ENCODE measurements around the gene CAPN3. TPM values are rescaled to one million over a fixed set of nuclear protein-coding genes. Genes with fewer than 3 reads are reported as not detected.
"Not testable (repeated sequence)": the region's sequence is repeated elsewhere in the genome, so short reads cannot be mapped to it uniquely, and the experiment has no call there.

The CAPN3 gene
- 0.34 TPM in 1 of 2 replicates, not detected in the other for total RNA-seq (2014; rRNA removed; shearing (Covaris generic))

- no peak for DNase-seq (ENCODE audit: low read depth)
These were observed at the start of gene CAPN3 for GRCh38 chr15:42359249-42359648. Gene CAPN3, plus strand, starts transcription at chr15:42359501. Its CDS starts 305 bp downstream, at chr15:42359806.

- no peak for DNase-seq (ENCODE audit: low read depth)
These were observed 45.8 kb upstream of the CAPN3 start for GRCh38 chr15:42313463-42313862.

DNA sequence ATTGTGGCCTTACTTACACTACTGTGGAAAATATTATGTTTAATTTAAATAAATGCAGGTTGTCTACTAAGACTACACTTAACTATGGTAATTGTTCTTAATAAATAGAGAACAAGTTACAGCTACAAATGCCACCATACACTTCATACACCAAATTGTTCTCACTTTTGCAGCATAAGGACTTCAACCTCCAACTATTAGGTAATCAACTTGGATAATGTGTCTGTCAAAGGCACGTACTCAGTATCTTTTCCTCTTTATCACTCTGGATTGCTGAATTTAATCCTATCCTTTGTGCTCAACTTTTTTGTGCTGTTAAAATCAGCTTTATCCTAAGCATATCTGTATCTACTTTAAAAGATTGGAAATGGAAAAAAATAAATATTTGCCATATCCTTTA lies 44.5 kb upstream of the CAPN3 start:
- DNase-seq (ENCODE audit: low read depth), result no peak

DNA sequence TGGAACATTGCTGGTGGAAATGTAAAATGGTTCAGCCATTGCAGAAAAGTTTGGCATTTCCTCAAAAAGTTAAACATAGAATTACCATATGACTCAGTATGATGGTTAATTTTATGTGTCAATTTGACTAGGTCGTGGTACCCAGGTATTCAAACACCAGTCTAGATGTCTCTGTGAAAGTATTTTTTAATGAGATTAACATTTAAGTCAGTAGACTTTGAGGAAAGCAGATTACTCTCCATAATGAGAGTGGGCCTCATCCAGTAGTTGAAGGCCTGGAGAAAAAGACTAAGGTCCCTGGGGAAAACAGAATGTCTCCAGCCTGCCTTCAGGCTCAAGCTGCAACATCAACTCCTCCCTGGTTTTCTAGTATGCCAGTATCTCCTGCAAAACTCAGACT lies 43.8 kb upstream of the CAPN3 start:
- DNase-seq (ENCODE audit: low read depth), result no peak

- not testable (repeated sequence) for DNase-seq (ENCODE audit: low read depth)
These were observed 43.0 kb upstream of the CAPN3 start for GRCh38 chr15:42316282-42316805.

DNA sequence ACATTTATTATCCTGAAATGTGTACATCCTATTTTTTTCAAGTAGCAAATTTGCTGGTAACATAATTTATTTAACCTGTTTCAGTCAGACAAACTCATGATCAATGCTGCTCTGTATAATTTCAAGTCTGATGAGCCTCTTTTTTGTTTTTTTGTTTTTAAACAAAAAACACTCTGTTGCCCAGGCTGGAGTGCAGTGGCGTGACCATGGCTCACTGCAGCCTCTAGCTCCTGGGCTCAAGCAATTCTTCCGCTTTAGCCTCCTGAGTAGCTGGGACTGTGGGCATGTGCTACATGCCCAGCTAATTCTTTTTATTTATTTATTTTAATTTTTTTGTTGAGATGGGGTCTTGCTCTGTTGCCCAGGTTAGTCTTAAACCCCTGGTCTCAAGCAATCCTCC lies 40.1 kb upstream of the CAPN3 start:
- no peak for DNase-seq (ENCODE audit: low read depth)

DNA sequence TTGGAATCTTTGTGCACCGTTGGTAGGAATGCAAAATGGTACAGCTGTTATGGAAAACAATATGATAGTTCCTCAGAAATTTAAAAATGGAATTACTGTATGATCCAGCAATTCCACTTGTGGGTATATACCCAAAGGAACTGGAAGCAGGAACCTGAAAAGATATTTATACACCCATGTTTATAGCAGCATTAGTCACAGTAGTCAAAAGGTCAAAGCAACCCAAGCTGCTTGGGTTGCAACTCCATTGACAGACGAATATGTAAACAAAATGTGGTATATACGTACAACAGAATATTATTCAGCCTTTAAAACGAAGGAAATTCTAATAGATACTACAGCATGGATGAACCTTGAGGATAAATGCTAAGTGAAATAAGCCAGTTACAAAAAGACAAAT lies 35.0 kb upstream of the CAPN3 start:
- DNase-seq (ENCODE audit: low read depth), result peak; percentile 47

GRCh38 chr15:42329161-42329560 lies 30.1 kb upstream of the CAPN3 start:
- DNase-seq (ENCODE audit: low read depth), result no peak

- DNase-seq (ENCODE audit: low read depth), result no peak
These were observed 29.3 kb upstream of the CAPN3 start for GRCh38 chr15:42329992-42330391.

GRCh38 chr15:42331235-42331634 lies 28.1 kb upstream of the CAPN3 start:
- DNase-seq (ENCODE audit: low read depth), result no peak

DNA sequence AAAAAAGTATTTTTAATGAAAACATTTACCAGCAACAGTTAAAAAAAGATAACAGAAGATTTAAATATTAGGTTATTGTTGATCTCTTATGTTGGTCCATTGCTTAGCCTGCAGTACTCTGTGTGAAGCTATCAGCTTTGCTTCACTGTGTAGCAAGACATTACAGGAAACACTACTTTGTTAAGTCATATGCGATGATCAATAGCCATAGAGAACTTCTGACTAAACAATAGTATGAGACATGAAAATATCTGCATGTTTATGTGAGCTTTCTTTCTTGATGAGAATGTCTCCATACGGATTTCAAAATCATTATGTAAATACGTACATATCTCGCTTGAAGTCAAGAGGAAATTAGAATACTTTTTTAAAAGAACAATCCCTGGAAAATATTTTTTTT lies 27.0 kb upstream of the CAPN3 start:
- no peak for DNase-seq (ENCODE audit: low read depth)

DNA sequence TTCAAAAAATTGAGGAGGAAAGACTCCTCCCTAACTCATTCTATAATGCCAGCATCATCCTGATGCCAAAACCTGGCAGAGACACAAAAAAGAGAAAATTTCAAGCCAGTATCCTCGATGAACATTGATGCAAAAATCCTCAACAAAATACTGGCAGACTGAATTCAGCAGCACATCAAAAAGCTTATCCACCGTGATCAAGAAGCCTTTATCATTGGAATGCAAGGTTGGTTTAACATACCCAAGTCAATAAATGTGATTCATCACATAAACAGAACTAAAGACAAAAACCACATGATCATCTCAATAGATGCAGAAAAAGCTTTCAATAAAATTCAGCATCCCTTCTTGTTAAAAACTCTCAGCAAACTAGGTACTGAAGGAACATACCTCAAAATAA lies 24.2 kb upstream of the CAPN3 start:
- DNase-seq (ENCODE audit: low read depth), result no peak

DNA sequence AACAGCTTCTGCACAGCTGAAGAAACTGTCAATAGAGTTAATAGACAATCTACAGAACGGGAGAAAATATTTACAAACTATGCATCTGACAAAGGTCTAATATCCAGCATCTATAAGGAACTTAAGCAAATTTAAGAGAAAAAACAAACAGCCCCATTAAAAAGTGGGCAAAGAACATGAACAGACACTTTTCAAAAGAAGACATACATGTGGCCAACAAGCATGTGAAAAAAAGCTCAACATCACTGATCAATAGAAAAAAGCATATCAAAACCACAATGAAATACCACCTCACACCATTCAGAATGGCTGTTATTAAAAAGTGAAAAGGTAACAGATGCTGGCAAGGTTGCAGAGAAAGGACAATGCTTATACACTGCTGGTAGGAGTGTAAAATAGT lies 22.7 kb upstream of the CAPN3 start:
- DNase-seq (ENCODE audit: low read depth), result not testable (repeated sequence)

DNA sequence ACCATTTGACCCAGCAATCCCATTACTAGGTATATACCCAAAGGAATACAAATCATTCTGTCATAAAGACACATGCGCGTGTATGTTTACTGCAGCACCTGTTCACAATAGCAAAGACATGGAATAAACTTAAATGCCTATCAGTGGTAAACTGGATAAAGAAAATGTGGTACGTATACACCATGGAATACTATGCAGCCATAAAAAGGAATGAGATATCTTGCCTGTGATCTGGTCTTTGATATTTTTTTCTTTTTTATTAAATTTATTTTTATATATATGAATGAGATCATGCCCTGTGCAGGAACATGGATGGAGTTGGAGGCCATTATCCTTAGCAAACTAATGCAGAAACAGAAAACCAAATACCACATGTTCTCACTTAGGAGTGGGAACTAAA lies 22.2 kb upstream of the CAPN3 start:
- DNase-seq (ENCODE audit: low read depth), result not testable (repeated sequence)

GRCh38 chr15:42338500-42338899 lies 20.8 kb upstream of the CAPN3 start:
- DNase-seq (ENCODE audit: low read depth), result no peak

DNA sequence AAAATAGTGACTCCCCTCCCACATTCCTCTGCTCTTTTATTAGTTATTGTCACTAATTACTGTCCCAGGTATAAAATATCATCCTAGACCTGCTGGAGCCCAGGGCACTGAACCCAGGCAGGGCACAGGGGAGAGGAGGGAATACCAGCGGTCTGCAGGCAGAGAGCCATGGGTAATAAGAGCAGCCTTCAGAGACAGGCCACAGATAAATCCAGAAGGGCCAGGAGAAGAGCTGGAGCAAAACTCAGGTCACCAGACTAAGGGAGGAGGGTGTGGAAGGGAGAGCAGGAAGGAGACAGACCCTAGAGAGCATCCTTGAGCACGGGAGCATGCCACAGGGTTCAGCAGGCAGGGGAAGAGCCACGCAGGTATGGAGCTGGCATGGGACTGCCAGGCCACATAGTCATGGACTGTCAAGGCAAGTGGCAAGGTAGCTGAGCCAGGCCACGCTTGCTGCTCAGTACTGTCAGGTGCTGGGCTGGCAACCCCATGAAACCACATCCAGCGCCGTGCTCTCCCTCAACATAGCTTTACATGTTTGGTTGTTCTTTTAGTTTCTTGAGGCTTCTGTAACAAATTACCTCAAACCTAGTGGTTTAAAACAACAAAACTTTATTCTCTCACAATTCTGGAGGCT lies 15.6 kb upstream of the CAPN3 start:
- no peak for DNase-seq (ENCODE audit: low read depth)

DNA sequence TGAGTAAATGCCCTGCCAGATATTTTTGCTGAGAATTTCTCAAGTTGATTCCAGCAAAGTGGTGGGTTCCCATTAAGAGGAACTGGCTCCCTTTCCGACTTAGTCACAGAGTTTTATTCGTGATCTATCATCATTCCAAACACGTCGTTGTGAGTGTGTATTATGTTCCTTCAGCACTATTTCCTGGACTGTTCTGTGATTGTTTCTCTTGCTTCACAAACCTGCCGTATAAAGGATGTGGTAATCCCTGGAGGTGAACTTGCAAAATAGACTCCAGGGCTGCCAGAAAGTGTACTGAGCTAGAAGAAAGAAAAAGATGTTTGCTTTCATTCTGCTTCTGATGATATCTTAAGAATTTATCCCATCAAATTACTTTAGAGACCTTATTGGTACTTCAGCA lies 14.5 kb upstream of the CAPN3 start:
- DNase-seq (ENCODE audit: low read depth), result peak; percentile 33

DNA sequence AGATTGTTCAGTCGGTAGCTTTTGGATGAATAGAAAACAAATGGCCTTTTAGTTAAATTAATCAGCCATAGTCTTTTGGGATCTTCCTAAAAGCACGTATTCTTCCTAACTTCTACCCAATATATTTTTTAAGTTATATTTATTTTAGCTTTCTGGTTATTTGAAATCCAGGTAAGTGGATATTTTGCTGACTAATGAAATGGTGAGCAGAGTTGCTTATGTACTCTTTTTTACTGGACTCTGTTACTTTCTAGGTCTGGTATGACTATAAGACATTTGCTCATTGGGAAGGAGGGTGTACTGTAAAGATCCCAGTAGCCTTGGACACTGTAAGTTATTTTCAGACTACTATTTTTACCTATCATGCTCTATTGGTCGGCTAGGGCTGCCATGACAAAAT lies 13.8 kb upstream of the CAPN3 start:
- no peak for DNase-seq (ENCODE audit: low read depth)

DNA sequence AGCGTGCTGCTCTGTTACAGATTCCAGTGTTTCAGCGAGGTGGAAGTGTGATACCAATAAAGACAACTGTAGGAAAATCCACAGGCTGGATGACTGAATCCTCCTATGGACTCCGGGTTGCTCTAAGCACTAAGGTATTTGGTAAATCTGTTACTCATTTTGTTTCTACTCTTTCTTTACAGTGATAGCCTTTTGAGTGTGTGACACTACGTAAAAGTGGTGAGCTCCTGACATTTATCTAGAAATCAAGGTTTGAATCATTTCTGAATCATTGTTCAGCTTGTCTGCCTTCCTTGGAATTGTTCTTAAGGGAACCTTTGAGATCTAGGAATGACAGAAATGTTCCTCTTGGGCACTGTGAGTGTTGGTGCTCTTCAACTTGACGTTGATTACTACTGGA lies 11.2 kb upstream of the CAPN3 start:
- peak; percentile 67 for DNase-seq (ENCODE audit: low read depth)

DNA sequence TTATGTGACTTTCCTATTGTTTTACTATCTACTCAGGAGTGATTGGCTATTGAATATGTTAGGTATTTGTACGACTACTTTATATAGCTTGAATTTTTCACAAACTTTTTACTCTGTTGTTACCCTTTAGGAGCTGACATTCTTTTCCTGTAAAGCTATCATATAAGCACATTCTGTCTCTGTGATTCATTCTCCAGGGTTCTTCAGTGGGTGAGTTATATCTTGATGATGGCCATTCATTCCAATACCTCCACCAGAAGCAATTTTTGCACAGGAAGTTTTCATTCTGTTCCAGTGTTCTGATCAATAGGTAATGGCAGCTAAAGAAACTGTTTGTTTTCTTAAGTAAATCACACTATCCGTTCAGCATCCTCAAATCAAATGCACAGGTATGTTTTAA lies 10.1 kb upstream of the CAPN3 start:
- no peak for DNase-seq (ENCODE audit: low read depth)

GRCh38 chr15:42352401-42352800 lies 6.9 kb upstream of the CAPN3 start:
- no peak for DNase-seq (ENCODE audit: low read depth)

DNA sequence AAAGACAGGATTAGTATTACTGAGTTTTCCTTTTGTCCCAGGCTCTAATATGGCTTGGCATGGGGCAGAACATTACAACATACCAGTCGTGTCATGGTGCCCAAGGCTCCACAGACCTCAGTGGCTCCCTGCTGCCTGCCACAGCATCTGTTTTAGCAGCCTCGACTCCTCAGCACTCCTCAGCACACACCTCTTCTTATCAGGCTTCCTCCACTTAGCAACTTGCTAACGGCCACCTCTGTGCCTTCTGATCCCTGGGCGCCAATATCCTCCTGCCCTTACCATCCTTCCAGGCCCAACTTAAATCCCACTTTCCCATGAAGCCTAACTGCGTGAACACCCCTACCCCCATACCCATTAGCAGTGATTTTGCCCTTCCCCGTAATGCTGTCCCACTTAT lies 6.2 kb upstream of the CAPN3 start:
- no peak for DNase-seq (ENCODE audit: low read depth)

DNA sequence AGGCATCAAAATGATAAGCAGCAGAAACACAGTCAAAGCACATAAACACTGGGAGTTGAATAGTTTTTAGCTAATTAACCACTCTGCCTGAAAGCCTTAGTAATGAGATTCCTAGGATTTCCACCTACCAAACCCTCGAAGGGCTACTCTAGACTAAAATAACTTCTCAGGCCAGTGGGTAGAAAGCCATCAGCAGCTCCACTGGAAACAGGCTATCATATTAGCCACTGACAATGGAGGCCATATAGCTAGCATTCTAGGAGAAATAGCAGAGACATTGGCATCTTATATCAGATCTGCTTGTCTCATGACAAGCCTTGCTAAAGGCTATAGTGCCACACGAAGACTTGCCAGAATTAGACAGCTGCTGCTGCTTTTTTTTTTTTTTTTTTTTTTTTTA lies 4.5 kb upstream of the CAPN3 start:
- DNase-seq (ENCODE audit: low read depth), result no peak

GRCh38 chr15:42355291-42355690 lies 4.0 kb upstream of the CAPN3 start:
- no peak for DNase-seq (ENCODE audit: low read depth)
